Endothelial cell of umbilical vein (primary cell): Measurements from ENCODE around the gene GRXCR2. TPM values are rescaled to one million over a fixed set of nuclear protein-coding genes. Genes with fewer than 3 reads are reported as not detected.

Experiments
- BruUV-seq: library from RNA; stranded (reverse); fragments of 400-500 nt; replicated peaks from 2 replicates; lab custom pipeline; 2021; lab: Mats Ljungman, UMichigan
- CTCF ChIA-PET: fragments of 300-600, 350-600 bp; sonication (Branson Sonifier 250); formaldehyde crosslinking; loops from one replicate; lab custom pipeline; 2021; ENCODE audit warnings: antibody characterized with exemption, inconsistent platforms; lab: Charles Lee
- POLR2A ChIA-PET: fragments of 300-600, 350-600 bp; sonication (Branson Sonifier 250); formaldehyde crosslinking; loops from one replicate; lab custom pipeline; 2021; ENCODE audit warnings: antibody characterized with exemption, inconsistent platforms; lab: Charles Lee
- DNase-seq: peaks from one replicate; pipeline ENCODE4 v3.0.0-alpha.2; 2011; ENCODE audit warnings: low read depth, low spot score
- FAIRE-seq: peaks from 2 replicates; lab custom pipeline; 2011; peaks lifted over from hg19 to GRCh38; lab: Jason Lieb, UNC
- H2AFZ ChIP-seq: 2 replicates; pipeline ENCODE4 v1.6.0; 2012; ENCODE audit warnings: low read depth, low read length, control low read depth, inconsistent platforms
- H3K27ac ChIP-seq: 2 replicates; pipeline ENCODE4 v1.5.1; 2011; ENCODE audit warnings: low read depth, mild to moderate bottlenecking, control low read depth, low read length, moderate library complexity; ENCODE audit not compliant: insufficient read depth
- H3K27me3 ChIP-seq, 2 experiments: 2 replicates each; pipeline versions ENCODE4 v1.6.0 to v1.6.1; 2011; ENCODE audit warnings: low read length in 2 of 2, mixed read lengths in 1 of 2; ENCODE audit not compliant: control insufficient read depth in 2 of 2, insufficient read depth in 2 of 2
- H3K36me3 ChIP-seq, 2 experiments: 2 replicates in 1 of 2; 3 replicates in 1 of 2; pipeline ENCODE4 v1.5.1; 2011; ENCODE audit warnings: low read length in 2 of 2, mild to moderate bottlenecking in 1 of 2, moderate library complexity in 1 of 2; ENCODE audit not compliant: control insufficient read depth in 2 of 2, insufficient read depth in 2 of 2; ENCODE audit errors: extremely low read depth in 1 of 2
- H3K4me1 ChIP-seq: 3 replicates; pipeline ENCODE4 v1.5.1; 2011; ENCODE audit warnings: mild to moderate bottlenecking, low read length; ENCODE audit not compliant: control insufficient read depth, insufficient read depth; ENCODE audit errors: extremely low read depth
- H3K4me2 ChIP-seq: 2 replicates; pipeline ENCODE4 v1.6.1; 2011; ENCODE audit warnings: low read length, control low read depth, mixed read lengths; ENCODE audit not compliant: insufficient read depth
- H3K4me3 ChIP-seq, 3 experiments: fragments of 200-600 bp in 1 of 3; sonication (generic), shearing (Covaris generic) in 1 of 3; replicated peaks in 1 of 3; 2 replicates each; pipeline ENCODE4 v1.5.1; 2011 to 2016; ENCODE audit warnings: control low read depth in 3 of 3, low read length in 3 of 3, mild to moderate bottlenecking in 2 of 3, inconsistent platforms in 1 of 3, low read depth in 1 of 3, moderate library complexity in 1 of 3; ENCODE audit not compliant: insufficient read depth in 1 of 3
- H3K79me2 ChIP-seq: 2 replicates; pipeline ENCODE4 v1.6.0; 2012; ENCODE audit warnings: low read length, inconsistent platforms; ENCODE audit not compliant: control insufficient read depth, insufficient read depth
- H3K9ac ChIP-seq: replicated peaks from 2 replicates; pipeline ENCODE3; 2011; ENCODE audit warnings: low read length, control low read depth; ENCODE audit not compliant: insufficient read depth; ENCODE audit errors: extremely low read depth
- H3K9me1 ChIP-seq: replicated peaks from 3 replicates; pipeline ENCODE4 v1.6.0; 2011; ENCODE audit warnings: mild to moderate bottlenecking, low read length; ENCODE audit not compliant: control insufficient read depth, insufficient read depth; ENCODE audit errors: extremely low read depth
- H3K9me3 ChIP-seq: replicated peaks from 2 replicates; pipeline ENCODE4 v1.5.1; 2012; ENCODE audit warnings: low read length, inconsistent platforms; ENCODE audit not compliant: control insufficient read depth, insufficient read depth
- H4K20me1 ChIP-seq: replicated peaks from 2 replicates; pipeline ENCODE3; 2011; ENCODE audit warnings: mild to moderate bottlenecking, low read length; ENCODE audit not compliant: control insufficient read depth, insufficient read depth; ENCODE audit errors: extremely low read depth
- EZH2 ChIP-seq: IDR thresholded peaks from 2 replicates; pipeline ENCODE4 v1.6.1; 2012; ENCODE audit warnings: borderline replicate concordance, low read depth, mild to moderate bottlenecking, moderate library complexity, low read length, inconsistent platforms; ENCODE audit not compliant: severe bottlenecking
- FOS ChIP-seq: IDR thresholded peaks from 2 replicates; pipeline ENCODE4 v1.6.1; 2011; ENCODE audit warnings: mild to moderate bottlenecking, low read length, moderate library complexity, borderline replicate concordance; ENCODE audit not compliant: insufficient read depth
- GATA2 ChIP-seq: IDR thresholded peaks from 2 replicates; pipeline ENCODE4 v1.7.0; 2011; ENCODE audit warnings: low read depth, mild to moderate bottlenecking, moderate library complexity, mixed read lengths, low read length; ENCODE audit not compliant: insufficient read length, insufficient read depth
- JUN ChIP-seq: IDR thresholded peaks from 2 replicates; pipeline ENCODE4 v1.6.1; 2011; ENCODE audit warnings: borderline replicate concordance, low read depth; ENCODE audit not compliant: insufficient read length, insufficient read depth
- MAX ChIP-seq: IDR thresholded peaks from 2 replicates; pipeline ENCODE4 v1.6.1; 2011; ENCODE audit not compliant: insufficient read depth, insufficient read length
- POLR2A ChIP-seq: IDR thresholded peaks from 2 replicates; pipeline ENCODE4 v1.6.1; 2012; ENCODE audit warnings: low read depth, mild to moderate bottlenecking, control low read depth, low read length
- dilution Hi-C: fragments of 300-500 bp; cut with MboI; formaldehyde crosslinking; loops from one replicate; pipeline ENCODE4 v1.15.0; 2019; ENCODE audit warnings: low sequenced_read_pairs; ENCODE audit not compliant: extremely low pct_ligation_motif_present
- intact Hi-C: fragments of 100-400 bp; cut with micrococcal nuclease; formaldehyde crosslinking; loops from one replicate; pipeline ENCODE4 v1.10.0; 2022
- polyA plus RNA-seq, 4 experiments: library from polyadenylated mRNA; depleted of rRNA in 3 of 4; stranded (reverse) in 3 of 4; unstranded in 1 of 4; fragments of >200 nt; gene quantifications; 2 replicates each; pipeline versions ENCODE4 v1.2.1 to v1.2.3, GENCODE V29; 2011 to 2012; ENCODE audit warnings: missing spikeins in 1 of 4
- total RNA-seq: library from RNA; stranded (reverse); gene quantifications from 2 replicates; pipeline ENCODE4 v1.2.3, GENCODE V29; 2021
- TF ChIP-seq, protein P1 (sequence below), 2 donors: IDR thresholded peaks; 1 replicate in 1 of 2; 2 replicates in 1 of 2; pipeline ENCODE4 v1.5.1; 2011; ENCODE audit warnings: low read length in 2 of 2, mild to moderate bottlenecking in 2 of 2, moderate library complexity in 2 of 2, control low read depth in 1 of 2, inconsistent platforms in 1 of 2, low read depth in 1 of 2; ENCODE audit not compliant: insufficient read depth in 1 of 2; ENCODE audit errors: extremely low read depth in 1 of 2

The GRXCR2 gene
- total and polyA plus RNA-seq, 2 donors (not counting 3 experiments of a cell fraction or from before 2014, with no cell fraction given), result not detected

- Histone ChIP-seq H3K27ac (no peak overlapping the region), H3K79me2 (no peaks in the 10 kb centered on the region), H3K27me3 (peaks cover 0 to 2% of the 10 kb centered on the region in 2 experiments), H3K36me3 (no peaks in the 10 kb centered on the region), H3K9ac (no peak overlapping the region), H3K9me1 (no peaks in the 10 kb centered on the region), H3K4me3 (no peak overlapping the region), H3K4me1 (no peaks in the 10 kb centered on the region), H3K9me3 (no peaks in the 10 kb centered on the region), H2AFZ (no peak overlapping the region), H4K20me1 (no peaks in the 10 kb centered on the region), H3K4me2 (no peak overlapping the region)
- FAIRE-seq, result no peak
- intact Hi-C loops, result no loop called here
- BruUV-seq, result no TSS peak
- ChIA-PET POLR2A (no interaction called here), CTCF (interaction anchor here (0.7 kb wide), 1 partner anchor 1953 kb away, joined by 3 read pairs; no protein-coding TSS in a partner anchor)
- TF ChIP-seq FOS (no peak), GATA2 (no peak), EZH2 (no peak), JUN (no peak)
- no peak for DNase-seq
- dilution Hi-C loops, result no loop called here
These were observed 40.9 kb upstream of the GRXCR2 start for GRCh38 chr5:145913701-145914100.

GRCh38 chr5:145912594-145912993, 39.8 kb upstream of the GRXCR2 start:
- H3K9ac ChIP-seq, result no peak overlapping the region
- no peaks in the 10 kb centered on the region for H3K9me1 ChIP-seq
- CTCF ChIA-PET, result no interaction called here
- H2AFZ ChIP-seq, result no peak overlapping the region
- H3K9me3 ChIP-seq, result no peaks in the 10 kb centered on the region
- no peaks in the 10 kb centered on the region for H4K20me1 ChIP-seq
- POLR2A ChIA-PET, result no interaction called here
- no peak overlapping the region for H3K27ac ChIP-seq
- FAIRE-seq (no peak), DNase-seq (no peak)
- no peak for TF ChIP-seq GATA2
- TF ChIP-seq POLR2A, result no peak
- no peak for TF ChIP-seq MAX
- TF ChIP-seq FOS, result no peak
- TF ChIP-seq, protein P1, sequence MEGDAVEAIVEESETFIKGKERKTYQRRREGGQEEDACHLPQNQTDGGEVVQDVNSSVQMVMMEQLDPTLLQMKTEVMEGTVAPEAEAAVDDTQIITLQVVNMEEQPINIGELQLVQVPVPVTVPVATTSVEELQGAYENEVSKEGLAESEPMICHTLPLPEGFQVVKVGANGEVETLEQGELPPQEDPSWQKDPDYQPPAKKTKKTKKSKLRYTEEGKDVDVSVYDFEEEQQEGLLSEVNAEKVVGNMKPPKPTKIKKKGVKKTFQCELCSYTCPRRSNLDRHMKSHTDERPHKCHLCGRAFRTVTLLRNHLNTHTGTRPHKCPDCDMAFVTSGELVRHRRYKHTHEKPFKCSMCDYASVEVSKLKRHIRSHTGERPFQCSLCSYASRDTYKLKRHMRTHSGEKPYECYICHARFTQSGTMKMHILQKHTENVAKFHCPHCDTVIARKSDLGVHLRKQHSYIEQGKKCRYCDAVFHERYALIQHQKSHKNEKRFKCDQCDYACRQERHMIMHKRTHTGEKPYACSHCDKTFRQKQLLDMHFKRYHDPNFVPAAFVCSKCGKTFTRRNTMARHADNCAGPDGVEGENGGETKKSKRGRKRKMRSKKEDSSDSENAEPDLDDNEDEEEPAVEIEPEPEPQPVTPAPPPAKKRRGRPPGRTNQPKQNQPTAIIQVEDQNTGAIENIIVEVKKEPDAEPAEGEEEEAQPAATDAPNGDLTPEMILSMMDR (IDR thresholded peaks at IDR 0.05; ENCODE audit: extremely low read depth in 1 of 2, insufficient read depth in 1 of 2, low read depth in 1 of 2, low read length in 2 of 2), result no peak
- no peak for TF ChIP-seq JUN
- H3K27me3 ChIP-seq, result peaks cover 0 to 2% of the 10 kb centered on the region in 2 experiments
- no peak overlapping the region for H3K4me2 ChIP-seq
- no peaks in the 10 kb centered on the region for H3K36me3 ChIP-seq
- dilution Hi-C loops (no loop called here), intact Hi-C loops (no loop called here)
- H3K4me3 ChIP-seq, result no peak overlapping the region
- no peaks in the 10 kb centered on the region for H3K79me2 ChIP-seq
- BruUV-seq, result no TSS peak
- no peaks in the 10 kb centered on the region for H3K4me1 ChIP-seq
